Trophoblast cell (in vitro differentiated cells and primary cell): ENCODE measurements around the gene GRK1.

Experiments
- DNase-seq, 2 donors: peaks; one replicate each; pipeline ENCODE4 v3.0.0-alpha.2; 2016
- H2AFZ ChIP-seq: 2 replicates; pipeline ENCODE4 v1.6.1; 2013; ENCODE audit warnings: low read length, moderate library complexity, mild to moderate bottlenecking; ENCODE audit not compliant: insufficient read depth, poor library complexity
- H2AK5ac ChIP-seq: 2 replicates; pipeline ENCODE4 v1.6.1; 2013; ENCODE audit warnings: mild to moderate bottlenecking, low read length
- H2BK120ac ChIP-seq: 2 replicates; pipeline ENCODE4 v1.6.1; 2013; ENCODE audit warnings: low read length, mild to moderate bottlenecking, moderate library complexity; ENCODE audit not compliant: insufficient read depth, poor library complexity
- H2BK12ac ChIP-seq: 2 replicates; pipeline ENCODE4 v1.6.1; 2013; ENCODE audit warnings: mild to moderate bottlenecking, low read length, moderate library complexity
- H2BK5ac ChIP-seq: 2 replicates; pipeline ENCODE4 v1.6.1; 2013; ENCODE audit warnings: low read length, low read depth, moderate library complexity, mild to moderate bottlenecking; ENCODE audit not compliant: poor library complexity
- H3K14ac ChIP-seq: 2 replicates; pipeline ENCODE4 v1.6.1; 2013; ENCODE audit warnings: mild to moderate bottlenecking, low read length
- H3K18ac ChIP-seq: 2 replicates; pipeline ENCODE4 v1.6.1; 2013; ENCODE audit warnings: mild to moderate bottlenecking, low read length
- H3K23ac ChIP-seq: 2 replicates; pipeline ENCODE4 v1.6.1; 2013; ENCODE audit warnings: low read length
- H3K27ac ChIP-seq: 2 replicates; pipeline ENCODE4 v1.5.1; 2013; ENCODE audit warnings: low read depth, mild to moderate bottlenecking, inconsistent platforms, low read length, moderate library complexity
- H3K27me3 ChIP-seq: 2 replicates; pipeline ENCODE4 v1.6.1; 2013; ENCODE audit warnings: inconsistent platforms, mild to moderate bottlenecking, low read length, moderate library complexity; ENCODE audit not compliant: insufficient read depth
- H3K36me3 ChIP-seq, 2 experiments: 1 replicate in 1 of 2; 2 replicates in 1 of 2; pipeline ENCODE4 v1.6.1; 2013; ENCODE audit warnings: low read length in 2 of 2, mild to moderate bottlenecking in 2 of 2, moderate library complexity in 1 of 2; ENCODE audit not compliant: insufficient read depth in 2 of 2, control insufficient read depth in 1 of 2
- H3K4ac ChIP-seq: 2 replicates; pipeline ENCODE4 v1.6.1; 2013; ENCODE audit warnings: low read depth, mild to moderate bottlenecking, low read length, moderate library complexity
- H3K4me1 ChIP-seq, 2 experiments: 1 replicate in 1 of 2; 2 replicates in 1 of 2; pipeline ENCODE4 v1.6.1; 2013; ENCODE audit warnings: low read length in 2 of 2, mild to moderate bottlenecking in 2 of 2, moderate library complexity in 1 of 2; ENCODE audit not compliant: insufficient read depth in 2 of 2, control insufficient read depth in 1 of 2
- H3K4me2 ChIP-seq: 2 replicates; pipeline ENCODE4 v1.6.1; 2013; ENCODE audit warnings: inconsistent platforms, mild to moderate bottlenecking, low read length, moderate library complexity
- H3K4me3 ChIP-seq: 2 replicates; pipeline ENCODE4 v1.5.1; 2013; ENCODE audit warnings: mild to moderate bottlenecking, low read depth, low read length, inconsistent platforms
- H3K79me1 ChIP-seq: one replicate; pipeline ENCODE4 v1.6.1; 2013; ENCODE audit warnings: low read length
- H3K79me2 ChIP-seq: 2 replicates; pipeline ENCODE4 v1.6.1; 2013; ENCODE audit warnings: low read length, mild to moderate bottlenecking; ENCODE audit not compliant: control insufficient read depth, insufficient read depth, poor library complexity
- H3K9ac ChIP-seq: 2 replicates; pipeline ENCODE4 v1.6.1; 2013; ENCODE audit warnings: mild to moderate bottlenecking, low read length
- H3K9me3 ChIP-seq: 2 replicates; pipeline ENCODE4 v1.6.1; 2013; ENCODE audit warnings: low read depth, mild to moderate bottlenecking, control low read depth, inconsistent platforms, low read length; ENCODE audit not compliant: insufficient read depth
- H4K12ac ChIP-seq: 2 replicates; pipeline ENCODE4 v1.6.1; 2013; ENCODE audit warnings: low read depth, mild to moderate bottlenecking, low read length, moderate library complexity
- H4K8ac ChIP-seq: 2 replicates; pipeline ENCODE4 v1.6.1; 2013; ENCODE audit warnings: low read depth, mild to moderate bottlenecking, low read length, moderate library complexity
- H4K91ac ChIP-seq: one replicate; pipeline ENCODE4 v1.6.1; 2013; ENCODE audit warnings: low read depth, mild to moderate bottlenecking, low read length, moderate library complexity
- WGBS: extraction: QIAGEN DNeasy Blood & Tissue Kit; methylation state at CpG from one replicate; pipeline ENCODE4 v1.1.7; 2013; ENCODE audit warnings: missing lambda C conversion rate; ENCODE audit not compliant: insufficient read length, insufficient coverage; ENCODE audit errors: extremely low coverage; 5-methylcytosine and 5-hydroxymethylcytosine counted together

The GRK1 gene

GRCh38 chr13:113641426-113641825 lies 25.6 kb upstream of the GRK1 start:
- Histone ChIP-seq H3K4me1 (no peaks in the 10 kb centered on the region), H4K91ac (no peak overlapping the region), H4K8ac (no peak overlapping the region), H4K12ac (no peak overlapping the region), H3K27me3 (no peaks in the 10 kb centered on the region), H3K14ac (no peak overlapping the region), H3K4ac (no peak overlapping the region), H3K23ac (no peak overlapping the region), H3K4me3 (no peak overlapping the region), H3K36me3 (peaks cover 34 to 38% of the 10 kb centered on the region in 2 experiments), H2AFZ (no peak overlapping the region), H3K18ac (no peak overlapping the region), H2BK120ac (no peak overlapping the region), H2BK12ac (no peak overlapping the region), H3K27ac (no peak overlapping the region), H3K9ac (no peak overlapping the region), H3K79me1 (no peaks in the 10 kb centered on the region), H3K9me3 (peaks cover 2% of the 10 kb centered on the region), H3K79me2 (no peaks in the 10 kb centered on the region), H3K4me2 (no peak overlapping the region), H2AK5ac (no peak overlapping the region), H2BK5ac (no peak overlapping the region)
- DNase-seq = no peak
- no CpG with 5 or more reads among the region's 7 CpGs for WGBS

GRCh38 chr13:113642563-113642962 lies 24.5 kb upstream of the GRK1 start:
- no peaks in the 10 kb centered on the region for H3K79me1 ChIP-seq
- WGBS = no CpG with 5 or more reads among the region's 2 CpGs
- H3K4ac ChIP-seq = no peak overlapping the region
- no peak overlapping the region for H3K9ac ChIP-seq
- no peak overlapping the region for H4K12ac ChIP-seq
- no peak overlapping the region for H4K91ac ChIP-seq
- H3K36me3 ChIP-seq = peaks cover 23 to 27% of the 10 kb centered on the region in 2 experiments
- no peak overlapping the region for H3K4me3 ChIP-seq
- no peak overlapping the region for H3K14ac ChIP-seq
- H3K18ac ChIP-seq = no peak overlapping the region
- H2AFZ ChIP-seq = no peak overlapping the region
- H2BK120ac ChIP-seq = no peak overlapping the region
- H3K23ac ChIP-seq = no peak overlapping the region
- no peak for DNase-seq
- no peaks in the 10 kb centered on the region for H3K4me1 ChIP-seq
- H2BK5ac ChIP-seq = no peak overlapping the region
- no peak overlapping the region for H4K8ac ChIP-seq
- H2AK5ac ChIP-seq = no peak overlapping the region
- no peak overlapping the region for H3K4me2 ChIP-seq
- no peaks in the 10 kb centered on the region for H3K27me3 ChIP-seq
- peaks cover 2% of the 10 kb centered on the region for H3K9me3 ChIP-seq
- H3K79me2 ChIP-seq = no peaks in the 10 kb centered on the region
- no peak overlapping the region for H2BK12ac ChIP-seq
- no peak overlapping the region for H3K27ac ChIP-seq

GRCh38 chr13:113643593-113643992 lies 23.4 kb upstream of the GRK1 start:
- no peak for DNase-seq
- no CpG with 5 or more reads among the region's 5 CpGs for WGBS
- Histone ChIP-seq H4K12ac (no peak overlapping the region), H3K36me3 (peaks cover 18 to 21% of the 10 kb centered on the region in 2 experiments), H2AK5ac (no peak overlapping the region), H3K9me3 (peaks cover 2% of the 10 kb centered on the region), H3K4me2 (no peak overlapping the region), H3K18ac (no peak overlapping the region), H3K9ac (no peak overlapping the region), H3K4ac (no peak overlapping the region), H4K91ac (no peak overlapping the region), H4K8ac (no peak overlapping the region), H2BK5ac (no peak overlapping the region), H3K4me3 (no peak overlapping the region), H3K79me1 (no peaks in the 10 kb centered on the region), H3K4me1 (no peaks in the 10 kb centered on the region), H3K79me2 (no peaks in the 10 kb centered on the region), H3K27ac (no peak overlapping the region), H3K14ac (no peak overlapping the region), H2BK120ac (no peak overlapping the region), H3K27me3 (no peaks in the 10 kb centered on the region), H3K23ac (no peak overlapping the region), H2AFZ (no peak overlapping the region), H2BK12ac (no peak overlapping the region)

GRCh38 chr13:113644800-113645199 lies 22.2 kb upstream of the GRK1 start:
- no peak overlapping the region for H4K91ac ChIP-seq
- peaks cover 2% of the 10 kb centered on the region for H3K9me3 ChIP-seq
- no CpG with 5 or more reads among the region's 1 CpG for WGBS

More at GRCh38 chr13:113644800-113645199, 22.2 kb upstream of the GRK1 start:
- Histone ChIP-seq H4K8ac (no peak overlapping the region), H2BK5ac (no peak overlapping the region), H3K4ac (no peak overlapping the region), H3K23ac (no peak overlapping the region), H3K36me3 (peaks cover 13 to 18% of the 10 kb centered on the region in 2 experiments), H2AFZ (no peak overlapping the region), H2AK5ac (no peak overlapping the region), H2BK120ac (no peak overlapping the region), H3K79me2 (no peaks in the 10 kb centered on the region), H3K9ac (no peak overlapping the region), H2BK12ac (no peak overlapping the region), H3K18ac (no peak overlapping the region), H3K27ac (no peak overlapping the region), H3K4me3 (no peak overlapping the region), H3K4me2 (no peak overlapping the region), H4K12ac (no peak overlapping the region), H3K4me1 (peaks cover 0 to 3% of the 10 kb centered on the region in 2 experiments), H3K27me3 (no peaks in the 10 kb centered on the region), H3K14ac (no peak overlapping the region), H3K79me1 (no peaks in the 10 kb centered on the region)
- no peak for DNase-seq
